AG10803 (cell line): Measurements from ENCODE around the gene ADNP2.

Experiments used
- DNase-seq: peaks from one replicate; pipeline ENCODE4 v3.0.0; 2010; ENCODE audit warnings: low read depth
- H3K4me3 ChIP-seq: 2 replicates; pipeline ENCODE4 v1.5.1; 2011; ENCODE audit warnings: mild to moderate bottlenecking, low read length, control low read depth
- CTCF ChIP-seq: conservative IDR thresholded peaks from 2 replicates; pipeline ENCODE4 v1.5.1; 2011; ENCODE audit warnings: mild to moderate bottlenecking, low read length, control low read depth, inconsistent platforms

ADNP2 gene

GRCh38 chr18:80115035-80115434 is 6.0 kb downstream of the ADNP2 start:
- no peak overlapping the region for H3K4me3 ChIP-seq
- TF ChIP-seq CTCF: no peak
- no peak for DNase-seq

- no peak overlapping the region for H3K4me3 ChIP-seq
- DNase-seq: no peak
- no peak for TF ChIP-seq CTCF
Observed at GRCh38 chr18:80119111-80119510, 10.0 kb downstream of the ADNP2 start.

GRCh38 chr18:80120932-80121331 is 11.9 kb downstream of the ADNP2 start:
- TF ChIP-seq CTCF: no peak
- no peak for DNase-seq
- H3K4me3 ChIP-seq: no peak overlapping the region

GRCh38 chr18:80124131-80124530 is 15.1 kb downstream of the ADNP2 start:
- TF ChIP-seq CTCF: no peak
- no peak overlapping the region for H3K4me3 ChIP-seq
- DNase-seq: no peak

GRCh38 chr18:80126797-80127196 is 17.7 kb downstream of the ADNP2 start:
- no peak overlapping the region for H3K4me3 ChIP-seq
- no peak for DNase-seq
- no peak for TF ChIP-seq CTCF

GRCh38 chr18:80127635-80128034 is 18.6 kb downstream of the ADNP2 start:
- TF ChIP-seq CTCF: no peak
- no peak for DNase-seq
- H3K4me3 ChIP-seq: no peak overlapping the region

GRCh38 chr18:80129672-80130367 is 20.8 kb downstream of the ADNP2 start:
- TF ChIP-seq CTCF: no peak
- H3K4me3 ChIP-seq: no peak overlapping the region
- DNase-seq: no peak
